ENCODE results near the gene KRTAP4-12.

- TF ChIP-seq POLR2AphosphoS5 (IDR thresholded peaks at IDR 0.05; ENCODE audit: borderline replicate concordance, low read depth, low read length) (no peak; the same call in 1 of the 2 replicates), EZH2 (IDR thresholded peaks at IDR 0.05) (no peak)
Observed at GRCh38 chr17:41116297-41116696, 7.7 kb downstream of the KRTAP4-12 start.

Measured in SK-N-MC (cell line).